Measurements from ENCODE around the gene COL4A4. TPM values are rescaled to one million over a fixed set of nuclear protein-coding genes. Genes with fewer than 3 reads are reported as not detected.
A peak's percentile ranks its signal among the peaks of the same experiment; 100 is the strongest.

COL4A4 gene
- 1 to 10 TPM; 5.0 to 5.5 (median 5.2) TPM for total RNA-seq

DNA sequence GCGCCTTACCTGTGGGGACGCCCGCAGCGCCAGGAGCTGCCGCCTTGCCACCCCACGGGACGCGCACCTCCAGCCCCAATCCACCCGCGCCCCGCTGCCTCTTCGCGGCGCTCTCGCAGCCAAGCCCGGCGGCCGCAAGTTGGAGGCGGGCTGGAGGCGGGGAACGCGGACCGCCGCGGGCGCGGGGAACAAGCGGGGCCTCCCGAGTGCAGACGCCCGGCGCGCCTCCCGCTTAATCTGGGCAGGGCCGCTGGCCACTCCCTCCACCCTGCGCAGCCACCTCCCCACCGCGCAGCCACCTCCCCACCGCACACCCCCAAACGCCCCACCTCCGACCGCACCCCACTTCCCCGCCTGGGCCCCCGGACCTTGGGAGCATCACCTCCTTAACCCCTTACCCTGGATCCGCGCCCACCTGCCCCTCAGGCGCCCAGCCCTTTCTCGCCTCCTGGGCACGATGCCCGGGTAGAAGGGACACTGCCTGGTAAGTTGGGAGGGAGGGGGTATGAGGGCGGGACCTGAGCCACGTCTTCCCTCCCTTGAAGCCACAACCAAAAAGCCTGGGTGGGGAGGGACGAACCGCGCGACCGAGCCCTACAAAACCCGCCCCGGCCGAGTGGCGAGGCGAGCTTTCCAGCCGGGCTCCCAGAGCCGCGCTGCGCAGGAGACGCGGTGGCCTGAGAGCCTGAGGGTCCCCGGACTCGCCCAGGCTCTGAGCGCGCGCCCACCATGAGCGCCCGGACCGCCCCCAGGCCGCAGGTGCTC lies at the start of gene COL4A4, which contains the start of gene COL4A3:
Gene COL4A4, minus strand, starts transcription at position 208 of the 765 bp plus-strand sequence. CDS start 16,722 bp downstream, outside the sequence.
Gene COL4A3, plus strand, starts transcription at position 627 of the 765 bp plus-strand sequence. Its CDS starts 103 bp downstream, at position 730.
- no peak for TF ChIP-seq POLR2AphosphoS5 (IDR thresholded peaks at IDR 0.05)
- TF ChIP-seq, protein P1, sequence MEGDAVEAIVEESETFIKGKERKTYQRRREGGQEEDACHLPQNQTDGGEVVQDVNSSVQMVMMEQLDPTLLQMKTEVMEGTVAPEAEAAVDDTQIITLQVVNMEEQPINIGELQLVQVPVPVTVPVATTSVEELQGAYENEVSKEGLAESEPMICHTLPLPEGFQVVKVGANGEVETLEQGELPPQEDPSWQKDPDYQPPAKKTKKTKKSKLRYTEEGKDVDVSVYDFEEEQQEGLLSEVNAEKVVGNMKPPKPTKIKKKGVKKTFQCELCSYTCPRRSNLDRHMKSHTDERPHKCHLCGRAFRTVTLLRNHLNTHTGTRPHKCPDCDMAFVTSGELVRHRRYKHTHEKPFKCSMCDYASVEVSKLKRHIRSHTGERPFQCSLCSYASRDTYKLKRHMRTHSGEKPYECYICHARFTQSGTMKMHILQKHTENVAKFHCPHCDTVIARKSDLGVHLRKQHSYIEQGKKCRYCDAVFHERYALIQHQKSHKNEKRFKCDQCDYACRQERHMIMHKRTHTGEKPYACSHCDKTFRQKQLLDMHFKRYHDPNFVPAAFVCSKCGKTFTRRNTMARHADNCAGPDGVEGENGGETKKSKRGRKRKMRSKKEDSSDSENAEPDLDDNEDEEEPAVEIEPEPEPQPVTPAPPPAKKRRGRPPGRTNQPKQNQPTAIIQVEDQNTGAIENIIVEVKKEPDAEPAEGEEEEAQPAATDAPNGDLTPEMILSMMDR (IDR thresholded peaks at IDR 0.05), result no peak
- TF ChIP-seq EP300 (IDR thresholded peaks at IDR 0.05), result no peak
- TF ChIP-seq POLR2A (IDR thresholded peaks at IDR 0.05), result peak; percentile 47 to 49
- WGBS, 2 donors (ENCODE audit: low coverage in 1 of 2), result no CpG with 5 or more reads among the region's 77 CpGs
- Histone ChIP-seq H3K4me1 (peaks cover 0 to 21% (median 15%) of the 10 kb centered on the region in 3 donors), H3K9me3 (peaks cover 0 to 15% (median 0%) of the 10 kb centered on the region in 3 donors), H3K4me3 (peak within 1 kb of the TSS; percentile 4 to 55), H3K36me3 (no peaks in the 10 kb centered on the region), H3K27me3 (peaks cover 71% of the 10 kb centered on the region), H3K27ac (peak within 1 kb of the TSS in 3 of 4 donors; percentile 43 to 74 (median 64))
- ATAC-seq, result peak; percentile 87

DNA sequence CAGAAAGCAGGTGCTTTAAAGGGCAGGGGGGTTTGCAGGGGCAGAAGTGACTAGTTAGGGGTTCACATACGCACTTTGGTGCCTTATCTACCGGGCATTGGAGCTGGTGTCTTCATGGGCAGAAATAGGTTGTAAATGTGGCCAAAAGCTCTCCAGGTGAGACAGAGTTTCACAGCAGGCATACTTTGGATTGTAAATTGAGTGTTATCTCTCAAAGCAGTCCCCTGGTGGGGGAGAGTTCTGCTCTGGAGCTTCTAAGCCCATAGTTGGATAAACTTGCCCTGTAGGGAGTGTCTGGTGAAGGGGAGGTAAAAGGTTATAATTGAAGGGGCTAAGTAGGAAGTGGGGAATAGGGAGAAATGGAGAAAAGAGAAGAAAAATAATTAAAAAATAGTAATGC lies 43.6 kb upstream of the COL4A4 start:
- WGBS, 2 donors (ENCODE audit: low coverage in 1 of 2), result 42 to 60% methylated on average over 2 of the region's 2 CpGs

DNA sequence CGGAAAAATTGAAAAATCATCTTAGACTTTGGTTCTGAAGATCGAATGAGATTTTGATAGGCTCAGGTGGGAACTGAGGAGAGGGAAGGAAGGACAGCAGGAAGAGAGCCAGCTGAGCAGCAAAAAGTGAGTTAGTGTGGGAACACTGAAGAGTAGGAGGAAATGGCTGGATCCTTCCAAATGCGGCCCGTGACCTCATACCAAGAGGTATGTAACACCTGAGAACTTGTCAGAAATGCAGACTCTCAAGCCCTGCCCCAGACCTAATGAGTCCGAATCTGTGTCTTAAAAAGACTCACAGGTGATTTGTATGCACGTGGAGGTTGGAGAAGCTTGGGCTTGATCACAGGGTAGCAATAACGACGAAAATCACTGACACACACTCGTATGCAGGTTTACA lies 42.4 kb upstream of the COL4A4 start:
- no peaks in the 10 kb centered on the region for H3K27me3 ChIP-seq
- no peak overlapping the region for H3K27ac ChIP-seq
- no peak overlapping the region for H3K4me3 ChIP-seq
- TF ChIP-seq, protein P1 (IDR thresholded peaks at IDR 0.05), result no peak
- TF ChIP-seq EP300 (IDR thresholded peaks at IDR 0.05) (no peak), POLR2A (IDR thresholded peaks at IDR 0.05) (no peak), POLR2AphosphoS5 (IDR thresholded peaks at IDR 0.05) (no peak)
- H3K36me3 ChIP-seq, result no peaks in the 10 kb centered on the region
- WGBS, 2 donors (ENCODE audit: low coverage in 1 of 2), result 59 to 87% methylated on average over 5 to 9 of the region's 9 CpGs
- no peak for ATAC-seq
- no peaks in the 10 kb centered on the region for H3K4me1 ChIP-seq
- H3K9me3 ChIP-seq, result no peaks in the 10 kb centered on the region

More for the DNA sequence above, 43.6 kb upstream of the COL4A4 start:
- Histone ChIP-seq H3K4me1 (no peaks in the 10 kb centered on the region), H3K4me3 (no peak overlapping the region), H3K36me3 (no peaks in the 10 kb centered on the region), H3K9me3 (no peaks in the 10 kb centered on the region), H3K27ac (no peak overlapping the region), H3K27me3 (no peaks in the 10 kb centered on the region)
- TF ChIP-seq, protein P1 (IDR thresholded peaks at IDR 0.05), result no peak
- TF ChIP-seq POLR2A (IDR thresholded peaks at IDR 0.05) (no peak), EP300 (IDR thresholded peaks at IDR 0.05) (no peak), POLR2AphosphoS5 (IDR thresholded peaks at IDR 0.05) (no peak)
- ATAC-seq, result no peak

DNA sequence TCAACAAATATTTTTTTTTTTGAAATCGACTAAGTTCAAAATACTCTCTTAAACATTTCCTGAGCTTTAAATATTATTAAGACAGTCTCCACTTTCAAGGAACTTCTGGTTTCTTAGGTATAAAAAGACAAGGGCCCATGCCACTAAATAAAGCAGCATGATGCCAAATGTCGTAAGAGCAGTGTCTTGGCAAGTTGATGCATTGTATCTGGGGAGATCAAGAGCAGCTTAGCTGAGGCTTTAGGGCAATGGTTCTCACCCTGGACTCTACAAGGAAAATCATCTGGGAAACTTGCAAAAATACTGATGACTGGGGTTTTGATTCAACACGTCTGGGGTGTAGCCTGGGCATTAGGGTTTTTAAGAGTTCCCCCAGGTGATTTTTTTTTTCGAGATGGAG lies 41.7 kb upstream of the COL4A4 start:
- no peaks in the 10 kb centered on the region for H3K4me1 ChIP-seq
- no peaks in the 10 kb centered on the region for H3K27me3 ChIP-seq
- no peaks in the 10 kb centered on the region for H3K9me3 ChIP-seq
- ATAC-seq, result no peak
- no peak overlapping the region for H3K4me3 ChIP-seq
- H3K36me3 ChIP-seq, result no peaks in the 10 kb centered on the region
- no peak overlapping the region for H3K27ac ChIP-seq
- WGBS, 2 donors (ENCODE audit: low coverage in 1 of 2), result 59 to 73% methylated on average over 2 to 4 of the region's 4 CpGs
- TF ChIP-seq, protein P1 (IDR thresholded peaks at IDR 0.05), result no peak
- TF ChIP-seq POLR2AphosphoS5 (IDR thresholded peaks at IDR 0.05) (no peak), POLR2A (IDR thresholded peaks at IDR 0.05) (no peak), EP300 (IDR thresholded peaks at IDR 0.05) (no peak)

- TF ChIP-seq POLR2AphosphoS5 (IDR thresholded peaks at IDR 0.05) (no peak), EP300 (IDR thresholded peaks at IDR 0.05) (no peak)
- no peak for ATAC-seq
- WGBS, 2 donors (ENCODE audit: low coverage in 1 of 2), result 85 to 97% methylated on average over 4 of the region's 4 CpGs
- Histone ChIP-seq H3K27me3 (no peaks in the 10 kb centered on the region), H3K4me3 (no peak overlapping the region), H3K9me3 (no peaks in the 10 kb centered on the region), H3K27ac (no peak overlapping the region), H3K36me3 (no peaks in the 10 kb centered on the region), H3K4me1 (no peaks in the 10 kb centered on the region)
Observed at GRCh38 chr2:227204452-227204851, 40.4 kb upstream of the COL4A4 start.
